HG03108 (cell line): Measurements from ENCODE around the gene OPRD1.
A peak's percentile ranks its signal among the peaks of the same experiment; 100 is the strongest.

Source experiments
- ATAC-seq: cut with Tn5 transposase; IDR thresholded peaks from one replicate; pipeline ENCODE4 v1.9.1; 2021; ENCODE audit warnings: moderate library complexity; ENCODE audit not compliant: unreplicated experiment

Gene OPRD1

DNA sequence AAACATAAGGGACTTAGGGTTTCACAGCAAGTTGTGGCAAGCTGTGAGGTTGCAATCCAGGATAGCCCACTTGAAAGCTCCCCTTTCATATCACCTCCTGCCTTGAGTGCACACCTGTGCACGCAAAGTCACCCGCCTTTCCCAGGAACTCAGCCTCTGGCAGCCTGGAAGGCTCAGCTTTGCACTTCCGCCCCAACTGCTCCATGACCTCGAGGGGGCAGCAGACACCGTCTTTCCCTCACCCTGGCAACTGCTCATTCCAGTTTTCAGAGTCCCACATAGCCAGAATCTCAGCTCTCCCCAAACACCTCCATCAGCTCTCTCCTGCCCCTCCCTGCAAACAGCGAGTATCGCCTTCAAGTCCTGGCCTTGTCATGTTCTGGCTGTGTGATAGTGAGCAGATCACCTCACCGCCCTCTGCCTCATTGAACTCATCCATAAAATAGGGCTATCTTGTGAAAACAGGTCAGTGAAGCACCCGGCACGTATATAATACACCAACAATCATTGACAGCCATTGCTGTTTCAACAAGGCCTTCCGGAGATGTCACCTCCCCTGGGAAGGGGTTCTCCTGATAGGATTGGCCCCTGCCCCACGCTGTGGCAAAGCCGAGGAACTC is 70.1 kb downstream of the OPRD1 start:
- ATAC-seq, result no peak

DNA sequence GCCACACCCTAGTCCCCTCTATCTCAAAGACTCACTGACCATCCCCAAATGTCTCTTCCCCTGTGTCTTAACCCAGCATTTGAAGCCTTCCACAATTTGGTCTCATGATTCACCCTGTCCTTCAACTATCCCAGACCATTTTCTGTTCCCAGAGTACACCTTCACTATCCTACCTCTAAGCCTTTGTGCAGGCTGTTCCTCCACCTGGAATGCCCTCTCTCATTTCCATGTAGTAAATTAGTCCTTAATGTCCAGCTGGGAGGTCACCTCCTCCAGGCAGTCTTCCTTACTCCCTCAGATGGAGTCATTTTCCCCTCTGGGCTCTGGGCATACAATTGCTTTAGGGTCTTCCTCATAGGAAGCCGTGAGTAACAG is 71.3 kb downstream of the OPRD1 start:
- no peak for ATAC-seq

DNA sequence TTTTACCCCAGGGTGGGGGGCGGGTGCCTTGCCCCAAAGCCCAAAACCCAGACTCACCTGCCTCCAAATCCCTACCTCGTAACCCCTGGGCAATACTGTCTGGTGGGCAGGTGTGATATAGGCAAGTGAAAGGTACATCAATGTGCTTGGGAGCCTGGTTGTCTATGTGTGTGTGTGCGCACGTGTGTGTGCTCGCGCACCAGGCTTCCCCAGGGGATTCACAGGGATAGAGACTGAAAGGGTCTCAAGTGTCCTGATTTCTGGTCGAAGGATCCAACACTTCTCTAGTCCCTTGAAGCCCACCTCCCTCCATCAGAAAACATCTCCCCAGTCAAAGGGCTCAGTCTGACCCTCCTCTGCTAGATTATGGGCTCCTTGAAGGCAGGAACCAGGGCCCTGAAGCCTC is 73.5 kb downstream of the OPRD1 start:
- ATAC-seq, result no peak

DNA sequence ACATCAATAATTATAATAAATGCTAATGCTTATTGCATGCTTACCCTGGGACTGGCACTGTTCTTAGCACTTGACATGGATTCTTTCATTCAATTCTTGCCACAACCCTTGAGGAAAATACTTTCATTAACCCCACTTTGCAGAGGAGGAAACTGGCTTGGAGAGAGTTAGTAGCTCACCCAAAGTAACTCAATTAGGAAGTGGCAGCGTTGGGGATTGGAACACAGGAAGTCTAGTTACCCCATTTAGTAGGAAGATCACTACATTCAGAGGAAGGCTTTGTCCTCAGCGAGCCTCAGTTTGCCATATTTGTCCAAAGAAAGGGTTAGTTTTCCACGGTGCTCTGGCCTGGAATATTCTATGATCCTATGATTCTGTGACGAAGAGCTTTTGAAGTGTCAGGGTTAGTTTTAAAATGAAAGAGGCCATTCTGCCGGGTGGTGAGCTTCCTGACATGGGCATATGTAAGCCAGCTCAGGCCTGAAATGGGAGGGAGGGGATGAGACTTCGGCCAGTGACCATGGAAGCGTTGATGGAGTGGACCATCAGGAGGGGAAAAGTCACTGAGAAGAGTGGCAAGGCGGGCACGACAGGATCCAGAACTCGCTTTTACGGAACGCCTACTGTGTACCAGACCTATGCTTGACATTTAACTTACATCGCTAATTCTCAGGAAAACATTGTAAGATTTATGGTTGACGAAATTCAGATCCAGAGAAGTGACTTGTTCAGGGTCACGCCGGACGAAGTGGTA is 74.2 kb downstream of the OPRD1 start:
- no peak for ATAC-seq

DNA sequence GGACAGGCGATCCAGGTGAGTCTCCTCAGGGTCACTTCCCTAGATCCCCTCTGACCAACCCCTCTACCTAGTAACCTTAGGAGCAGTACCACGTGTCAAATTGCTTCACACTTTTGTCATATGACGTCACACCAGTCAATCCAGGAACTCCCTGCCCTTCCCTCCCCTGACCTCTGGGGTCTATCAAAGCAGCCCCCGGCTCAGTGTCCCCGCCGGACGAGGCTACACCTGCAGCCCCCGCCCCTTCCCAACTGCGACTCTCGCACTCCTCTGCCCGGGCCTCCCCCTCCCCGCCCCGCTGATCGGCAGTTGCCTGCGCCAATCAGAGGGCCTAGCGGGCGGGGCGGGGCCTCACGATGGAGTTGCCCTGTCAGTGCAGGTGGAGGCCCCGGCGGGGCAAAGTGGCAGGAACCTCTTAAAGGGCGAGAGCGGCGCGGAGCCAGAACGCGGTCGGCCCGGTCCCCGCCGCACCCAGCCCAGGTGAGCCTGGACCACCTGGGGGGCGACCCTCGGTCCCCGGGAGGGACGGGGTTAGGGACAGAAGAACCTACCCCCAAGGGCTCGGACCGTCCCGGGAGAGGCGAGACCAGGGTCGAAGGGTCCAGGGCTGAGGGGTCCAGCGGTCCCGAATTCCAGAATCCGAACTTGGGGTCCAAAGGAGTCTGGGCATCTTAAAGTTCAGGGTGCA is 74.9 kb downstream of the OPRD1 start:
- peak; percentile 46 for ATAC-seq

DNA sequence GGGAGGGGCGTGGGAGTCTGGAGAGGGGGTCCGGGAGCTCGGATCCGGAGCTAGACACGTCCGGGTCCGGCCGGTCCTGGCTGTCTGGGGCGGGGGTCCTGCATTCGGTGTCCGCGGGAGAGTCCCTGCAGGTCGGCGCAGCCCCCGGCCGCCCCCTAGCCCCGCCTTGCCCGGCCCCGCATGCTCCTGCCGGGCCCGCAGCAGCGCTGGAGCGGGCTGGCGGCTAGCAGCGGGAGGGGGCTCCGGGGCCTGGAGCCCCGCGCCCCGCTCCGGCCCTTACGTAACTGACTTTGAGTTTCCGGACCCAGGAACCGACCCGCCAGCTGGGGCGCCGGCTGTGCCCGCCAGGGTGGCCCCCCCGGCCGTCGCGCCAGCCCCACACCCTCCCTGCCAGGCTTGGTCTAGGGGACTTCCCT is 75.5 kb downstream of the OPRD1 start:
- no peak for ATAC-seq

DNA sequence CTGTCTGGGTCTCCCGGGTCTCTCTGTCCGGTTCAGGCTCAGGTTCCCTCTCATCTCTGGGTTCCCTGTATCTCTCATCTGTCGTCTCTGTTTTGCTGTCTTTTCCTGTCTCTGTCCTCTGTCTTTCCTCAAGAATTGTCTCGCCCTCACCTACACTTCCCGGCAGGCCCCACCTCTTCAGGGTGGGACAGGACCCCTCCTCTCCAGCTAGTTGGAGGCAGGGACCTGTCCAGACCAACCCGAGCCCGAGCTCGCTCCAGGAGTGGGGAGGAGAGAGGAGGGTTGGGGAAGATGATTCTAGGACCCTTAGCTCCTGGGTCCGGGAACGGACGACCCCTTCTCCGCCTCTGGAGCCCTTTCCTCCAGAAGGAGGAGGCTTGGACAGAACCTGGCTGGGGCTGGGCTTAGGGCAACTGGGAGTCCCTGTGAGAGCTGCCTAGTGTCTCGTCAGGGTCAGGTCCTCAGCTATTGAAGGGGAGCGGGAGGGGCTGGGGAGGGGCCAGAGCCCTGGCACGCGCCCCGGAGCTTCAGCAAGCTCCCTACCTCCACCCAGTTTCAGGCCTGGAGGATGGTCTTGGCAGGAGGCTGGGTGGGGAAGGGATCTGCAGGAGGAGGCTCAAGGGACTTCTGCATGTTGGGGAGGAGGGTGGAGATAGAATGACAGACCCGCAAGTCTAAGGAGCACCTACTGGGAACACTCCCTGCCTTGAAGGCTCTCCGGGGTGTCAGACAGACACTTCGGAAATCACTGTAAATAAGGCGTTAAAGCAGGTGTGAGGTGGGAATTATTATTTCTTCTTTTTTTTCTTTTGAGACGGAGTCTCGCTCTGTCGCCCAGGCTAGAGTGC is 76.1 kb downstream of the OPRD1 start:
- no peak for ATAC-seq

DNA sequence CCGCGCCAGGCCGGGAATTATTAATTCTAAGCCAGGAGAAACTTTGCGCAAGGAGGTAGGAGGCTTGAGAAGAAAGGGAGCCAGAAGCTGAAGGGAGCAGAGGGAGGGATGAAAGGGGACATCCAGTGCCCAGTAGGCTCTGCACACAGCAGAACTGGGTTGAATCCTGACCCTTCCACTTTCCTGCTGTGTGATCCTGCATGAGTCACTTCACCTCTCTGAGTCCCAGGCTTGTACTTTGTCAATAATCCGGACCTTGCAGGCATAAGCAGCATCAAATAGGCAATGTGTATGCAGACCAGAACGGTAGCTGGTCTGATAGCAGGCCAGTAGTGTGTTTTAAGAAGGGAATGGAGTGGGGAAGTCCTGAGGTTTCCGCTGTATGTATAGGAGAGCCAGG is 76.9 kb downstream of the OPRD1 start:
- no peak for ATAC-seq

DNA sequence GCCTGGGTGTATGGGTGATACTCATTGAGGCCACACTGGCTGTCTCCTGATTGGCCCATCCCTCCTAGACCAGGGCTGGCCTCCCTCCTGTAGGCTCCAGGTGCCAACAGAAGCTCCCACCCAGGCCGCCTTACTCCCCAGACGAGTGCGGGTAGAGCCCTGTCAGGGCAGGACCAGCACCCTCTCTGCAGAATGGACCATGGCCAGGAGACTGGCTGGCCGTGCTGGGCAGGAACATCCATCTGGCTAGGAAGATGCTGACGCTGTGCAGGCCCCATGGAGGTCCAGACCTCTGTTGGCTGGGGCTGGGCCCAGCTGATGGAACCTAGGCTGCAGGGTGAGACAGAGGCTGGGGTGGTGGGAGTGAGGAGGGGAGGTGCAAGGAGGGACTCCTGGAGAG is 77.4 kb downstream of the OPRD1 start:
- ATAC-seq, result no peak

DNA sequence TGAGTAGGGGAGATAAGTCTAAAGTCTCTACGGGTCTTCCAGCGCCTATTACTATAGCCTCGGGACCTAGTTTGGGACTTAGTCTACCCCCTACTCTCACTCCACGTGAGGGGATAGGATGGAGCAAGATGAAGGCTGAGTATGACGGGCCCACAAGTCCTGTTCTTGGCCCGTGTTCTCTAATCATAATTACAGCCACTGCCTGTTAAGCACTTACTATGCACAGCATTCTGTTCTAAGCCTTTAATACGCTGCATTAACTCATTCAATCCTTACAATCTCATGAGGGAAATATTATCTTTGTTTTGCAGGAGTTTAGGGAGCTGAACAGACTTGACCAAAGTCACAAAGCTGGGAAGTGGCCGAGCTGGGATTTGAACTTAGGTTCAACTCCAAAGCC is 78.5 kb downstream of the OPRD1 start:
- ATAC-seq, result no peak

DNA sequence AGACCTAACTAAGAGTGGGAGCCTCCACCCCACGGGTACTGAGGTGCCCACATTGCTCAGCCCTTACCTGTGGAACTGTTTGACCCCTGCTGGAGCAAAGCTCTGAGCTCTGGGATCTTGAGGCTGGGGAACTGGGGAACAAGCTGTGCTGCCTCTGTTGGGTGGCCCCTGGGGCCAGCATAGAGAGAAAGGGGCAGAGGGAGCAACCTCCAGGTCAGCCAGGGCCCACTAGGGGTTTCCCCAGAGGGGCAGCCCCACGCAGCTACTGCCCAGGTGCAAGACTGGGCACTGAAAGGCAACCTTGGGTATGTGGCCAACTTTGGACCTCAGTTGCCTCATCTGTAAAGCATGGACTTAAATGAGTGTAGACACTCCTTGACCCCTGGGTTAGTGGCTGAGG is 78.9 kb downstream of the OPRD1 start:
- ATAC-seq, result no peak

DNA sequence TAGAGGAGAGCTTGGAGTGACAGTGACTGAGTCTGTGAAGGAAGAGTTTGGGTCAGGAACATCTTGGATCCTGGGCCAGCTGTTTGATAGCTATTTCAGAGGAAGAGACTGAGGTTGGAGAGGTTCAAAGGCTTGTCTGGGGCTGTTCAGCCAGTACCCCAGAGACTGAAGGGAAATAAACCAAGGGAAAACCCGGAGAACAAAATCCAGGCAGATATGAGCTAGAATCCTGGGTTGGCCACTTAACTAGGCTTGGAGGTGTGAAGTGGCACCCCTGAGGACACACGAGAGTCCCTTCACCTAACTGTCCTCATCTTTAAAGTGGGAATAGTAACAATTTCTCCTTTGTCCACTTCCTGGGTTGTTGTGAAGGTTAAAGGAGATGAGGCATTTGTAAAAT is 79.3 kb downstream of the OPRD1 start:
- ATAC-seq, result no peak

DNA sequence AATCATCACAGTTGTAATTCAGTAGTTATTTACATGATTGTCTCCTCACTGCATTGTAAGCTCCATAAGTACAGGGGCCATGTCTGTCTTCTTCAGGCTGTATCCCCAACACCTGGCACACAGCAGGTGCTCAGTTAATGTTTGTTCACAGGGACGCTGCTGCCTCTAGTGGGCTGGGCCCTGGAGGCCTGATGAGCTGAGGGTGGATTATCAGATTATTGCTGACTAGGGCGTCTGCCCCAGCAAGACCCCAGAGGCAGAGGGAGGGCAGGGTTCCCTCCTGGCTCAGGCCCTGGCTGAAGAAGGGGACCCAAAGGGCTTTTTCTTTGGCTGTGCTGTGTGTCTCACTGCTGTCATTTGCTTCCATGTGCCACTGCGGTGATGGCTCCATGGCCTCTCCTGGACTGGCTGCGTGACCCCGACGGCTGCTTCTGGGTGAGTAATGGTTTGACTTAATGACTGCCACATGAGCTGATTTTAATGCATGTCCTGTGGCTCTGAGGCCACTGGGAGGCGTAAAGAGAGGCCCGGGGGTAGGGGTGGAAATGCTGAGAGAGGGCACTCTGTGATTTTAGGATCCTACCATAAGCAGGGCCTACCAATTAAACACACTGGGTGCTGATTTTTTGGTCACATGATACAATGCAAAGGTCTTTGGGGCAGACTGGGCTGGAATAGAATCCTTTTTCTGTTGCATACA is 81.6 kb downstream of the OPRD1 start:
- no peak for ATAC-seq

DNA sequence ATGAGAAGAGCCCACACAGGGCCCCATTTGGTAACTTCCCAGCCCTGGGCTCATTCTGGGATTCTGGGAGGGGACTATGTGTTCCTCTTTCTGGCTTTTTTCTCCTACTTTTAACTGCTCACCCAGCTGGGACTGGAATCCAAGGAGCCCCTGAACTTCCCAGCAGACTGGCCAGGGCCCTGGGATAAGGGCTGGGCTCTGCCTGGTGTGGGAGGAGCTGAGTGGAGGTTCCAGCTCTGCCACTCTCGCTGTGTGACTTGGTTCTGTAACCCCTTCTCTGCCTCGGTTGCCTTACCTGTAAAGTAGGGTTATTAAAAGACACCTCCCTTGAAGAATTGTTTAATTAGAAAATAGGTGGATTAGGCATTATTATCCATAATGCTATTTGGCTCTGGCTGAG is 82.8 kb downstream of the OPRD1 start:
- no peak for ATAC-seq

DNA sequence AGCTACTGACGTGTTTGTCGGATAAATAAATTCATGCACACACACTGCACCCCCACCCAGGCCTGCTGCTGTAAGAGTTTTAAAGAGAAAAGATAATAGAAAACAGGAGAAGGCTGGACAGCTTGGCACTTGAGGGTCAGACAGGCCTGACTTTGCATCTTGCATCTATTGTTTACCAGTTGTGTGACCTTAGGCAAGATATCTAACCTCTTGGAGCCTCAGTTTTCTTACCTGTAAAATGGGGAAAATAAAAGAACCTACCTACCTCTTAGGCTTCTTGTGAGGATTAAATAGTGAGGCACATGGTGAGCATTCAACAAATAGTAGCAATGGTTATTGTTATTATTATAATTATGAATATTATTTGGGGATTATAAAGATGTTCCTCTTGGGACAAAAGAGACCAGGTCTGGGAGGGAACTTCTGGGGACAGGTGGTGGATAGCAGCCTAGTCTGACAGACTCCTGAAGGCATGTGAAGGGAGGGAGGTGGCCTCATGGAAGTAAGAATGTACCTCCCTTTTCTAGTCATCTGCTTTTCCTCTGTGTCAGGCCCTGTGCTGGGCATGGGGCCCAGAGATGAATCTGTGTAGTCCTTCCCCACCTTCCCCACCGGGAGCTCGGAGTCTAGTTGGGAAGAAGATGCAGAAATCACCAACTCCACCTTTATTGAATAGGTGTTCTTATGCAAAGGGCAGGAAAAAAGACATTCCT is 84.1 kb downstream of the OPRD1 start:
- ATAC-seq, result no peak

DNA sequence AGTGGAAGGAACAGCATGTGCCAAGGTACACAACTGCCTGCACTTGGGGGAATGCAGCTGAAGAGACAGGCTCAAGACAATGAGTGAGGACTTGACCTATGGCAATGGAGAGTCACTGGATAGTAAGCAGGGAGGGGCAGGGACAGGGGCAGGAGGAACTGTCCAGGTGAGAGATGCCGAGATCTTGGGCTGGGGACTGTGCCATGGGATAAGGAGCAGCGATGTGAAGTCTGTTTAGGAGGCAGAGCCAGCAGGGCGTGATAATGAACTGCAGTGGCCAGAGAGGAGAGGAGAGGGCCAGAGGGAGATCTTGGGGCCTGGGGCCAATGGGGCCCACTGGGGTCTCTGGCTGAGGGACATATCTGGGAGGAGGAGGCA is 84.6 kb downstream of the OPRD1 start:
- ATAC-seq, result no peak

DNA sequence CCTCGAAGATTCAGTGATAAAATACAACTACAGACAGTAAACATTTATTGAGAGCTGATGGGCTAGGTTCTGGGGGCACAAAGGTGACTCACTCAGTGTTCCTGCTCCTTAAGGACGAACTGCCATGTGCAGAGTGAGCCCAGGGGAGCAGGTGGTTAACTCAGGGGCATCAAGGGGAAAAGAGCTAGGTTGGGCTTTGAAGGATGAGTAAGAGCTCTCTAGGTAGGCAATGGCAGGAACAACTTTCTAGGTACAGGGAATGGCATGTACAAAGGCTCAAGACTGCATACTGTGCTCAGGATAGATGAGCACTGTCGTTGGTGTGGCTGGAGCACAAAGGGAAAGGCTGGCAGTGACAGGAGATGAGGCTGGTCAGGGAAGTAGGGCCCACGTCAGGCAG is 85.8 kb downstream of the OPRD1 start:
- no peak for ATAC-seq

DNA sequence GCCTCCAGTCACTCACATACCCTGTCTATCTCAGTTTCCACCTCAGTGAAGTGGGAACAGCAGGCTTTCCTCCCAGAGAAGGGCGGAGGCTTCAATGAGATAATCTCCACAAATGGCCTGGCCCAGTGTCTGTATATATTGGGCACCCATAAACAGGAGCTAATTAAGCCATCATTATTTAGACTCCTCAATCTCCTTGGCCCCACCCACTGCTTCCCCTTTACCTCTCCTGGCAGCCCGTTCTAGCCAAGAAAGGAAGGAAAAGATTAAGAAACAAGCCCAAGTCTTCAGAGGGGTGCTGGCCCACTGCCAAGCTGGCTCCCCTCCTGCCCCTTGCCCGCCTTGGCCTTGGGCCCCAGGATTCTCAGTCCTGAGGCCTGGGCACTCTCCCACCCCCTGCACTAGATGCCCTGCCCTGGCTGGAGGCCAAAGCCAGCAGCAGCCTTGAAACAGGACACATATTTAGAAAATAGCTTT is 86.5 kb downstream of the OPRD1 start:
- no peak for ATAC-seq

DNA sequence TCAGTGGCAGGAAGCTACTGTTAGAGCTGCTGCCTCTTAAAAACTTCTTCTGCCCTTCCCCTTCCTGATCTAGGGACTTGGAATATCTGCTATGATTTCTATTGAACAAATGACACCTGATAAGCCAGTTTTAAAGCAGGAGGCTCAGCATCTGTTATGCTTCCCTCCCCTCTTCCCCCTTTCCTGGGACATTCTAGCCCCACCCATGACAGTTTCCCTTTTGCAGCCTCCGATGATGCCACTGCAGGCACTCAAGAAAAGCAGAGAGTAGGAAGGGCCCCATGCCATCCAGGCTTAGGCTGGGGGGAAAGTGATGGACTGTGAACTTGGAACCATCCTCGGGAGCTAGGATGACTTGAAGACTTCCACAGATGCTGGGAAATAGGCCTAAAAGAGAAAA is 87.3 kb downstream of the OPRD1 start:
- ATAC-seq, result no peak

DNA sequence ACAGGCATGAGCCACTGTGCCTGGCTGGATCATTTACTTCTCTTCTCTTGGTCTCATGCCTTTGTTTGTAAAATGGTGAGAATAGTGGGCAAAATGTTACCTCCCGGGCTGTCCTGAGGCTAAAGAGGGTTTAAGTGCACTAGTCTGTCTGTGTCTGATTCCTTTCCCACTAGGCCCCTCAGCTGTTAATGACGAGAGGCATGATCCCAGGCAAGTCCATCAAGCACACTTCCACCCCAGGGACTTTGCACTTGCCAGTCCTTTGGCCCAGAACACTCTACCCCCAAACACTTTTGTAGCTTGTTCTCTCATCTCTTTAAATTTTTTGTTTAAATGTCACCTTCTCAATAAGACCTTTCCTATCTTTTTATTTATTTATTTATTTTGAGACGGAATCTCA is 88.6 kb downstream of the OPRD1 start:
- no peak for ATAC-seq
